ENCODE measurements around the gene CBR4. TPM values are rescaled to one million over a fixed set of nuclear protein-coding genes. Genes with fewer than 3 reads are reported as not detected.
A peak's percentile ranks its signal among the peaks of the same experiment; 100 is the strongest.

CBR4 gene
- total RNA-seq: 10 to 100 TPM in 1 of 2 donors, 1 to 10 TPM in 1; 9.9 to 18.9 TPM

- no peaks in the 10 kb centered on the region for H3K27me3 ChIP-seq
- peak; percentile 26 to 31 for TF ChIP-seq CTCF (IDR thresholded peaks at IDR 0.05)
- H3K9me3 ChIP-seq: no peaks in the 10 kb centered on the region
- peak; percentile 99 for DNase-seq (ENCODE audit: low spot score)
- H3K4me1 ChIP-seq: peaks cover 0 to 33% of the 10 kb centered on the region in 2 donors
- peak within 1 kb of the TSS; percentile 91 to 94 for H3K27ac ChIP-seq
- H3K4me3 ChIP-seq: peak within 1 kb of the TSS; percentile 64 to 77
- peaks cover 3% of the 10 kb centered on the region for H3K36me3 ChIP-seq
Observed at GRCh38 chr4:169010125-169011023, at the start of gene CBR4. TSS of gene CBR4 (minus strand) at chr4:169010255. CDS start at chr4:169010089, 166 bp downstream.

GRCh38 chr4:169059306-169060211 lies 49.5 kb upstream of the CBR4 start:
- Histone ChIP-seq H3K4me3 (peak overlapping the region in 1 of 2 donors; percentile 1), H3K36me3 (no peaks in the 10 kb centered on the region), H3K27ac (peak overlapping the region; percentile 78 to 83), H3K9me3 (no peaks in the 10 kb centered on the region), H3K27me3 (no peaks in the 10 kb centered on the region), H3K4me1 (peaks cover 0 to 63% of the 10 kb centered on the region in 2 donors)
- no peak for TF ChIP-seq CTCF (IDR thresholded peaks at IDR 0.05)
- peak; percentile 78 for DNase-seq (ENCODE audit: low spot score)

GRCh38 chr4:169058312-169058711 lies 48.3 kb upstream of the CBR4 start:
- TF ChIP-seq CTCF (IDR thresholded peaks at IDR 0.05): no peak

GRCh38 chr4:169054879-169055278 lies 44.8 kb upstream of the CBR4 start:
- H3K36me3 ChIP-seq: no peaks in the 10 kb centered on the region
- H3K27me3 ChIP-seq: no peaks in the 10 kb centered on the region
- no peak for DNase-seq (ENCODE audit: low spot score)
- no peak overlapping the region for H3K4me3 ChIP-seq
- H3K9me3 ChIP-seq: no peaks in the 10 kb centered on the region
- no peak for TF ChIP-seq CTCF (IDR thresholded peaks at IDR 0.05)
- no peak overlapping the region for H3K27ac ChIP-seq
- peaks cover 0 to 53% of the 10 kb centered on the region in 2 donors for H3K4me1 ChIP-seq

More at GRCh38 chr4:169058312-169058711, 48.3 kb upstream of the CBR4 start:
- no peak for DNase-seq (ENCODE audit: low spot score)
- no peak overlapping the region for H3K27ac ChIP-seq
- peaks cover 0 to 51% of the 10 kb centered on the region in 2 donors for H3K4me1 ChIP-seq
- H3K27me3 ChIP-seq: no peaks in the 10 kb centered on the region
- no peaks in the 10 kb centered on the region for H3K9me3 ChIP-seq
- no peak overlapping the region for H3K4me3 ChIP-seq
- no peaks in the 10 kb centered on the region for H3K36me3 ChIP-seq

- Histone ChIP-seq H3K36me3 (no peaks in the 10 kb centered on the region), H3K27ac (no peak overlapping the region), H3K4me1 (peaks cover 0 to 47% of the 10 kb centered on the region in 2 donors), H3K9me3 (no peaks in the 10 kb centered on the region), H3K27me3 (no peaks in the 10 kb centered on the region), H3K4me3 (no peak overlapping the region)
- TF ChIP-seq CTCF (IDR thresholded peaks at IDR 0.05): no peak
- DNase-seq (ENCODE audit: low spot score): no peak
Observed at GRCh38 chr4:169052594-169052945, 42.5 kb upstream of the CBR4 start.
